ENCODE measurements around the gene RAB40B. TPM values are rescaled to one million over a fixed set of nuclear protein-coding genes. Genes with fewer than 3 reads are reported as not detected.
A peak's percentile ranks its signal among the peaks of the same experiment; 100 is the strongest.

Gene RAB40B
- total and polyA plus RNA-seq, 2 of the 13 experiments (the other 11 are each of a cell fraction or from before 2014, with no cell fraction given) = 6.2 to 6.5 TPM

DNA sequence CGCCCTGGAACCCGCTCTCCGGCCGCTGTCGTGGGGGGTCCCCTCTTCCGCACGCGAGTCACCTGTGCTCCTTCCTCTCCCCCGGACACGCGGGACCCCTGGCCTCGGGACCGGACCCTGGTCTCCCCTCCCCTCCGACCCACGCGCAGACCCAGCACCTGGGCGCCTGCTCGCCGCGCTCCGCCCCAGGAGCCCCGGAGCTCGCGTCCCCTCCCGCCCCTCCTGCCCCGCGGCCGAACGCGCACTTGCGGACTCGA lies 762 bp downstream of the RAB40B start:
- peak overlapping the region; percentile 90 for H3K4me2 ChIP-seq (ENCODE audit: low read depth, low read length)
- peaks cover 15% of the 10 kb centered on the region for H3K9me3 ChIP-seq (ENCODE audit: low read length)
- no peak overlapping the region for H3K27ac ChIP-seq (ENCODE audit: extremely low read length, insufficient read depth, low read length)
- H3K36me3 ChIP-seq (replicated peaks in 1 of 2; ENCODE audit: control insufficient read depth in 1 of 2, insufficient read depth in 2 of 2, low read length in 2 of 2) = no peaks in the 10 kb centered on the region
- peaks cover 48% of the 10 kb centered on the region for H3K4me1 ChIP-seq (ENCODE audit: insufficient read depth, low read length)
- no peaks in the 10 kb centered on the region for H4K20me1 ChIP-seq (ENCODE audit: insufficient read depth, low read length)
- no peak for FAIRE-seq
- no peak overlapping the region for H2AFZ ChIP-seq (ENCODE audit: low read length)
- in situ Hi-C loops (cut with HindIII; ENCODE audit: extremely low pct_ligation_motif_present, low pct_unique_long_range_greater_than_20kb) = no loop called here
- intact Hi-C loops (cut with micrococcal nuclease; ENCODE audit: unreplicated experiment) = no loop called here
- DNase-seq (ENCODE audit: low spot score) = no peak
- ChIA-PET CTCF (ENCODE audit: low intra/inter-chr PET ratio, low total read pairs) (no interaction called here), POLR2A (no interaction called here)
- peak overlapping the region; percentile 64 to 81 (median 77); a peak in 5 of 6 replicates for H3K4me3 ChIP-seq (replicated peaks in 1 of 3; ENCODE audit: insufficient read depth in 1 of 3, low read depth in 2 of 3, low read length in 3 of 3)
- ATAC-seq = no peak
- H3K79me2 ChIP-seq (ENCODE audit: insufficient read depth, low read length) = no peaks in the 10 kb centered on the region
- WGBS (ENCODE audit: low lambda C conversion rate) = 5% methylated on average over 17 of the region's 32 CpGs
- peak overlapping the region; percentile 55; the same call in 1 of the 2 replicates for H3K9ac ChIP-seq (ENCODE audit: insufficient read depth, low read depth, low read length)
- H3K27me3 ChIP-seq (ENCODE audit: control insufficient read depth in 1 of 2, insufficient read depth in 2 of 2, low read length in 2 of 2) = peaks cover 0 to 5% of the 10 kb centered on the region in 2 experiments; a peak in 1 of 5 replicates
- BruUV-seq (replicated peaks) = no TSS peak
- TF ChIP-seq FOXA1 (IDR thresholded peaks at IDR 0.05) = no peak
- no peak for TF ChIP-seq FOXA1 (CRISPR knock-in tag; IDR thresholded peaks at IDR 0.05)
- TF ChIP-seq ZNF331 (CRISPR knock-in tag; IDR thresholded peaks at IDR 0.05) = no peak
- TF ChIP-seq ZNF891 (CRISPR knock-in tag; IDR thresholded peaks at IDR 0.05) = no peak
- no peak for TF ChIP-seq EHMT2 (IDR thresholded peaks at IDR 0.05; ENCODE audit: borderline replicate concordance, low read depth, low read length)
- TF ChIP-seq SP4 (CRISPR knock-in tag; IDR thresholded peaks at IDR 0.05) = 0 out of 2 replicates have a peak, but pooled peaks have one; percentile 3
- peak; percentile 64; the same call in 1 of the 2 replicates for TF ChIP-seq HES4 (CRISPR knock-in tag; IDR thresholded peaks at IDR 0.05; ENCODE audit: borderline replicate concordance)
- TF ChIP-seq ZUFSP (CRISPR knock-in tag; IDR thresholded peaks at IDR 0.05; ENCODE audit: borderline replicate concordance) = no peak
- peak; percentile 23; the same call in 1 of the 2 replicates for TF ChIP-seq ZNF687 (CRISPR knock-in tag; IDR thresholded peaks at IDR 0.05)
- no peak for TF ChIP-seq ZNF556 (CRISPR knock-in tag; IDR thresholded peaks at IDR 0.05; ENCODE audit: borderline replicate concordance)
- no peak for TF ChIP-seq KLF9 (CRISPR knock-in tag; IDR thresholded peaks at IDR 0.05; ENCODE audit: low read depth)
- no peak for TF ChIP-seq ZMYM3 (CRISPR knock-in tag; IDR thresholded peaks at IDR 0.05)
- TF ChIP-seq PBX2 (CRISPR knock-in tag; IDR thresholded peaks at IDR 0.05) = no peak
- peak; percentile 21 for TF ChIP-seq RBM39 (IDR thresholded peaks at IDR 0.05; ENCODE audit: low read depth, low read length, poor library complexity, severe bottlenecking)
- TF ChIP-seq ZNF34 (CRISPR knock-in tag; IDR thresholded peaks at IDR 0.05; ENCODE audit: borderline replicate concordance) = no peak
- no peak for TF ChIP-seq HMG20B (CRISPR knock-in tag; conservative IDR thresholded peaks at IDR 0.05)
- no peak for TF ChIP-seq SP2 (CRISPR knock-in tag; IDR thresholded peaks at IDR 0.05)
- TF ChIP-seq ATF7-NPFF (CRISPR knock-in tag; IDR thresholded peaks at IDR 0.05; ENCODE audit: low read depth) = 0 out of 2 replicates have a peak, but pooled peaks have one; percentile 12
- 0 out of 2 replicates have a peak, but pooled peaks have one; percentile 14 for TF ChIP-seq IRF1 (CRISPR knock-in tag; IDR thresholded peaks at IDR 0.05; ENCODE audit: low read depth)
